ENCODE data around the gene RCVRN.

- TF ChIP-seq POLR2A (IDR thresholded peaks at IDR 0.05; ENCODE audit: insufficient read depth in 1 of 2, low read depth in 2 of 2, low read length in 2 of 2) (no peak), CREB1 (IDR thresholded peaks at IDR 0.05) (no peak), CREB1 (CRISPR knock-in tag; IDR thresholded peaks at IDR 0.05) (no peak)
Observed at GRCh38 chr17:9917801-9918200, 12.7 kb upstream of the RCVRN start.

Data from HepG2 (cell line).